K562 (cell line): ENCODE measurements around the gene GRIP1. TPM values are rescaled to one million over a fixed set of nuclear protein-coding genes. Genes with fewer than 3 reads are reported as not detected.

ENCODE experiments used
- ATAC-seq: fragments of 200-7000 bp; cut with Tn5 transposase; 3 replicates; pipeline ENCODE4 v1.9.1; 2020; ENCODE audit warnings: moderate library complexity
- BruUV-seq: library from RNA; stranded (reverse); fragments of 400-500 nt; replicated peaks from 2 replicates; lab custom pipeline; 2021; lab: Mats Ljungman, UMichigan
- CTCF ChIA-PET: fragments of 300-600 bp; formaldehyde crosslinking; extraction: SDS; loops from one replicate; lab custom pipeline; 2021; ENCODE audit warnings: low intra/inter-chr PET ratio; lab: Yijun Ruan, JAX
- POLR2A ChIA-PET: fragments of 300-600, 350-650 bp; sonication (Branson Sonifier 250); formaldehyde crosslinking; extraction: SDS; loops from one replicate; lab custom pipeline; 2021; ENCODE audit warnings: antibody characterized with exemption, inconsistent platforms; lab: Yijun Ruan, JAX
- DNase-seq, 4 experiments: peaks; one replicate each; pipeline versions ENCODE4 v3.0.0 to v3.0.0-alpha.2; 2011 to 2018; ENCODE audit warnings: low spot score in 3 of 4, mixed read lengths in 3 of 4; ENCODE audit errors: extremely low read depth in 1 of 4
- FAIRE-seq: peaks from 2 replicates; lab custom pipeline; 2011; peaks lifted over from hg19 to GRCh38; lab: Jason Lieb, UNC
- H2AFZ ChIP-seq: 2 replicates; pipeline ENCODE4 v1.6.0; 2011; ENCODE audit warnings: low read depth, low read length, control low read depth, inconsistent platforms
- H3K27ac ChIP-seq: fragments of 200-600 bp; 3 replicates; pipeline ENCODE4 v1.8.0; 2011; ENCODE audit warnings: low read depth, mild to moderate bottlenecking, control low read depth, inconsistent platforms, low read length, moderate library complexity, mixed read lengths; ENCODE audit errors: extremely low read depth
- H3K27me3 ChIP-seq, 2 experiments: fragments of 300-600 bp in 1 of 2; 2 replicates in 1 of 2; 3 replicates in 1 of 2; pipeline versions ENCODE4 v1.6.0 to v1.8.0; 2011; ENCODE audit warnings: inconsistent platforms in 2 of 2, low read length in 2 of 2, mild to moderate bottlenecking in 1 of 2, mixed read lengths in 1 of 2, moderate library complexity in 1 of 2; ENCODE audit not compliant: control insufficient read depth in 2 of 2, insufficient read depth in 2 of 2
- H3K36me3 ChIP-seq: fragments of 300-600 bp; 3 replicates; pipeline ENCODE4 v1.8.0; 2011; ENCODE audit warnings: mild to moderate bottlenecking, low read length, inconsistent platforms; ENCODE audit not compliant: control insufficient read depth, insufficient read depth
- H3K4me1 ChIP-seq, 2 experiments: fragments of 200-600 bp in 1 of 2; replicated peaks in 1 of 2; 2 replicates in 1 of 2; 3 replicates in 1 of 2; pipeline versions ENCODE4 v1.5.1 to v1.8.0; 2011; ENCODE audit warnings: inconsistent platforms in 2 of 2, low read length in 2 of 2, mild to moderate bottlenecking in 1 of 2, mixed read lengths in 1 of 2, moderate library complexity in 1 of 2; ENCODE audit not compliant: control insufficient read depth in 2 of 2, insufficient read depth in 2 of 2
- H3K4me2 ChIP-seq: 2 replicates; pipeline ENCODE4 v1.6.1; 2011; ENCODE audit warnings: low read length, control low read depth, inconsistent platforms, mixed read lengths; ENCODE audit not compliant: insufficient read depth
- H3K4me3 ChIP-seq: fragments of 200-600 bp; sonication (generic), shearing (Covaris generic); 2 replicates; pipeline ENCODE4 v1.5.1; 2016; ENCODE audit warnings: control low read depth, inconsistent platforms
- H3K79me2 ChIP-seq: fragments of 200-600 bp; 3 replicates; pipeline ENCODE4 v1.8.0; 2011; ENCODE audit warnings: low read length, inconsistent platforms; ENCODE audit not compliant: control insufficient read depth, insufficient read depth
- H3K9ac ChIP-seq, 2 experiments: 2 replicates each; pipeline versions ENCODE4 v1.6.0 to v1.6.1; 2011; ENCODE audit warnings: low read depth in 2 of 2, low read length in 2 of 2, control low read depth in 1 of 2, inconsistent platforms in 1 of 2, mild to moderate bottlenecking in 1 of 2, mixed read lengths in 1 of 2; ENCODE audit not compliant: insufficient read depth in 1 of 2
- H3K9me1 ChIP-seq: one replicate; pipeline ENCODE4 v1.6.0; 2011; ENCODE audit warnings: inconsistent platforms, mild to moderate bottlenecking, low read length, moderate library complexity; ENCODE audit not compliant: control insufficient read depth, insufficient read depth
- H3K9me3 ChIP-seq: replicated peaks from 2 replicates; pipeline ENCODE4 v1.5.1; 2011; ENCODE audit warnings: low read depth, low read length, inconsistent platforms; ENCODE audit not compliant: control insufficient read depth, insufficient read depth
- H4K20me1 ChIP-seq: replicated peaks from 2 replicates; pipeline ENCODE4 v1.6.1; 2011; ENCODE audit warnings: low read length, inconsistent platforms, mixed read lengths; ENCODE audit not compliant: control insufficient read depth, insufficient read depth
- ARID1B ChIP-seq: fragments of 450-650 bp; IDR thresholded peaks from 2 replicates; pipeline ENCODE4 v1.6.1; 2016; ENCODE audit warnings: antibody characterized with exemption, mild to moderate bottlenecking, inconsistent platforms
- CHCHD3 ChIP-seq: fragments of 250-450 bp; sonication (Bioruptor Pico); IDR thresholded peaks from 2 replicates; pipeline ENCODE4 v2.1.2; 2022; ENCODE audit warnings: mild to moderate bottlenecking
- FOSL1 ChIP-seq: fragments of 200-800 bp; sonication (Bioruptor generic); conservative IDR thresholded peaks from 2 replicates; pipeline ENCODE4 v1.6.1; 2016; ENCODE audit warnings: missing genetic modification characterization, missing compliant biosample characterization
- MAFK ChIP-seq: IDR thresholded peaks from 2 replicates; pipeline ENCODE4 v1.6.1; 2011; ENCODE audit warnings: low read length, improper control_type of control experiment
- NCOA2 ChIP-seq, 2 experiments: fragments of 450-650 bp; IDR thresholded peaks; 2 replicates each; pipeline ENCODE4 v1.6.1; 2018; ENCODE audit warnings: mild to moderate bottlenecking in 2 of 2, moderate library complexity in 1 of 2; ENCODE audit not compliant: partially characterized antibody in 2 of 2
- NFE2L1 ChIP-seq: fragments of 450-650 bp; IDR thresholded peaks from 2 replicates; pipeline ENCODE4 v1.6.1; 2016; ENCODE audit warnings: missing genetic modification characterization, low read depth, mild to moderate bottlenecking, missing compliant biosample characterization, moderate library complexity, borderline replicate concordance
- POLR2AphosphoS5 ChIP-seq: IDR thresholded peaks from 2 replicates; pipeline ENCODE4 v1.6.1; 2011; ENCODE audit warnings: mild to moderate bottlenecking, low read depth, low read length, moderate library complexity; ENCODE audit not compliant: control insufficient read depth, insufficient read depth
- POLR2H ChIP-seq: IDR thresholded peaks from 2 replicates; pipeline ENCODE4 v1.6.1; 2016; ENCODE audit warnings: missing genetic modification characterization, low read depth, mild to moderate bottlenecking, control low read depth, missing compliant biosample characterization, moderate library complexity
- TAF1 ChIP-seq: IDR thresholded peaks from 2 replicates; pipeline ENCODE4 v1.6.1; 2011; ENCODE audit warnings: mild to moderate bottlenecking, low read length, moderate library complexity; ENCODE audit not compliant: insufficient read depth, control insufficient read depth, severe bottlenecking; ENCODE audit errors: extremely low read depth
- ZNF23 ChIP-seq: fragments of 250-450 bp; sonication (Bioruptor Pico); IDR thresholded peaks from 2 replicates; pipeline ENCODE4 v1.4.0; 2020; ENCODE audit warnings: mild to moderate bottlenecking
- in situ Hi-C: fragments of 300-500 bp; cut with MboI; formaldehyde crosslinking; loops from 4 replicates; pipeline ENCODE4 v1.15.0; 2018; ENCODE audit warnings: inconsistent platforms, mixed read lengths
- intact Hi-C: fragments of 100-400 bp; cut with micrococcal nuclease; formaldehyde crosslinking; loops from 2 replicates; pipeline ENCODE4 v1.14.2; 2022
- polyA plus RNA-seq, 8 experiments: library from polyadenylated mRNA; depleted of rRNA in 4 of 8; stranded (reverse) in 5 of 8; unstranded in 3 of 8; fragments of >200 nt; fragmentation: Nextera tagmentation in 2 of 8; fragmentation: Illumina TruSeq in 1 of 8; extraction: Ambion mirVana in 2 of 8; extraction: Trizol in 1 of 8; gene quantifications; 2 replicates each; pipeline versions ENCODE4 v1.2.1 to v1.2.3, GENCODE V29; 2011 to 2014; ENCODE audit warnings: inconsistent platforms in 1 of 8, missing spikeins in 1 of 8
- total RNA-seq, 7 experiments: library from RNA; depleted of rRNA in 6 of 7; stranded (reverse); fragments of >200 nt in 6 of 7; fragmentation: Illumina TruSeq in 2 of 7; extraction: Trizol in 2 of 7; gene quantifications; 2 replicates each; pipeline versions ENCODE4 v1.2.1 to v1.2.3, GENCODE V29; 2011 to 2021; ENCODE audit warnings: low replicate concordance in 1 of 7
- TF ChIP-seq, protein P1 (sequence below): fragments of 450-650 bp; IDR thresholded peaks from 2 replicates; pipeline ENCODE4 v1.6.1; 2017; ENCODE audit warnings: antibody characterized with exemption, mild to moderate bottlenecking
- TF ChIP-seq, protein P2 (sequence below): sonication (generic); formaldehyde crosslinking; IDR thresholded peaks from 2 replicates; pipeline ENCODE4 v1.4.0; 2020; ENCODE audit warnings: mild to moderate bottlenecking, missing genetic modification reagents
- TF ChIP-seq, protein P3 (sequence below): fragments of 450-650 bp; conservative IDR thresholded peaks from 2 replicates; pipeline ENCODE4 v1.6.1; 2016; ENCODE audit warnings: missing genetic modification characterization, low read depth, mild to moderate bottlenecking, missing compliant biosample characterization, moderate library complexity
- TF ChIP-seq, protein P4 (sequence below): fragments of 250-450 bp; sonication (Bioruptor Pico); IDR thresholded peaks from 2 replicates; pipeline ENCODE4 v1.8.0; 2022; ENCODE audit warnings: moderate library complexity, mild to moderate bottlenecking, inconsistent platforms

GRIP1 gene
- total and polyA plus RNA-seq, 9 of the 15 experiments (the other 6 are each of a cell fraction or from before 2014, with no cell fraction given) = 0.28 to 1.2 (median 0.45) TPM

DNA sequence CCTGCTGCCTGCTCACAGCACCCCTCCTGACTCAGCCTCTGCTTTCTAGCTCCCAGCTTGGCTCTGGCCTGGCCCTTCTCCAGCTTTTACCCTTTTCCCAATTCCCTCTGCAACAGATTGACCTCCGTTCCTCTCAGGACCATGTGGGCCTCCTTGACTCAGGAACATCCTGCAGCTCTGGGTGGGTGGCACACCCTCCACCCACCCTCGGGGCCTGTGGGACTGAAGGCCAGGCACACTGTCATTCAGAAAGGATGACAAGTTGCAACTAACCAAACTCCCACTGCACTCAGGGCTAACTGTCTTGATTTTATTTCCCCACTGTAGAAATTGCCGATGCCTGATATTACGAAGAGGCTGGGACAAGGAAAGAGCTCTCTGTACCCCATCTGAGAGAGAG lies 317.2 kb downstream of the GRIP1 start (continued):
- TF ChIP-seq, protein P1, sequence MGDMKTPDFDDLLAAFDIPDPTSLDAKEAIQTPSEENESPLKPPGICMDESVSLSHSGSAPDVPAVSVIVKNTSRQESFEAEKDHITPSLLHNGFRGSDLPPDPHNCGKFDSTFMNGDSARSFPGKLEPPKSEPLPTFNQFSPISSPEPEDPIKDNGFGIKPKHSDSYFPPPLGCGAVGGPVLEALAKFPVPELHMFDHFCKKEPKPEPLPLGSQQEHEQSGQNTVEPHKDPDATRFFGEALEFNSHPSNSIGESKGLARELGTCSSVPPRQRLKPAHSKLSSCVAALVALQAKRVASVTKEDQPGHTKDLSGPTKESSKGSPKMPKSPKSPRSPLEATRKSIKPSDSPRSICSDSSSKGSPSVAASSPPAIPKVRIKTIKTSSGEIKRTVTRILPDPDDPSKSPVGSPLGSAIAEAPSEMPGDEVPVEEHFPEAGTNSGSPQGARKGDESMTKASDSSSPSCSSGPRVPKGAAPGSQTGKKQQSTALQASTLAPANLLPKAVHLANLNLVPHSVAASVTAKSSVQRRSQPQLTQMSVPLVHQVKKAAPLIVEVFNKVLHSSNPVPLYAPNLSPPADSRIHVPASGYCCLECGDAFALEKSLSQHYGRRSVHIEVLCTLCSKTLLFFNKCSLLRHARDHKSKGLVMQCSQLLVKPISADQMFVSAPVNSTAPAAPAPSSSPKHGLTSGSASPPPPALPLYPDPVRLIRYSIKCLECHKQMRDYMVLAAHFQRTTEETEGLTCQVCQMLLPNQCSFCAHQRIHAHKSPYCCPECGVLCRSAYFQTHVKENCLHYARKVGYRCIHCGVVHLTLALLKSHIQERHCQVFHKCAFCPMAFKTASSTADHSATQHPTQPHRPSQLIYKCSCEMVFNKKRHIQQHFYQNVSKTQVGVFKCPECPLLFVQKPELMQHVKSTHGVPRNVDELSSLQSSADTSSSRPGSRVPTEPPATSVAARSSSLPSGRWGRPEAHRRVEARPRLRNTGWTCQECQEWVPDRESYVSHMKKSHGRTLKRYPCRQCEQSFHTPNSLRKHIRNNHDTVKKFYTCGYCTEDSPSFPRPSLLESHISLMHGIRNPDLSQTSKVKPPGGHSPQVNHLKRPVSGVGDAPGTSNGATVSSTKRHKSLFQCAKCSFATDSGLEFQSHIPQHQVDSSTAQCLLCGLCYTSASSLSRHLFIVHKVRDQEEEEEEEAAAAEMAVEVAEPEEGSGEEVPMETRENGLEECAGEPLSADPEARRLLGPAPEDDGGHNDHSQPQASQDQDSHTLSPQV = no peak
- TF ChIP-seq POLR2AphosphoS5 (no peak), TAF1 (no peak), POLR2H (no peak)

DNA sequence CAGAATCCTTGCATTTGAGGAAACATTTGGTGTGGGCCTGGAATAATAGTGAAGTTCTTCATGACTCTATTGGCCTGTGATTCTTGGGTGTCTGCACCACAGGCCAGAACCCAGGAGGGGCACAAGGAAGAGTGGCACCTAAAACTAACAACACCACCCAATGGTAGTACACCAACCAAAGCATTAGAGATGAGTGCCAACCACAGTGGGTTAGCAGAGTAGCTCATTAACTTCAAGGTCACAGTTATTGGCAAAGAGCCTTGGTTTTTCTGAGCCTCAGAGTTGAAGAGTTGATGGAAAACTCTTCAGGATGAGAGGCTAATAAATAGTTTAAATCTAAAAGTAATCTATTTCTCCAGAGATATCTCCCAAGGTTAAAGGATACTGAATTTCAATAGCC lies 319.6 kb downstream of the GRIP1 start:
- Histone ChIP-seq H3K27ac (no peak overlapping the region), H3K9ac (no peak overlapping the region), H3K36me3 (no peaks in the 10 kb centered on the region), H4K20me1 (no peaks in the 10 kb centered on the region), H3K27me3 (peaks cover 5 to 20% of the 10 kb centered on the region in 2 experiments; a peak in 4 of 5 replicates), H3K9me3 (no peaks in the 10 kb centered on the region), H3K79me2 (no peaks in the 10 kb centered on the region), H3K9me1 (no peaks in the 10 kb centered on the region), H3K4me2 (no peak overlapping the region), H3K4me1 (no peaks in the 10 kb centered on the region), H2AFZ (no peak overlapping the region), H3K4me3 (no peak overlapping the region)
- ATAC-seq = no peak
- no peak for DNase-seq
- in situ Hi-C loops = no loop called here
- FAIRE-seq = no peak
- ChIA-PET POLR2A (no interaction called here), CTCF (no interaction called here)
- intact Hi-C loops = loop anchor here (10.0 kb wide), 1 partner anchor 326 kb away; no protein-coding TSS in a partner anchor
- no TSS peak for BruUV-seq
- TF ChIP-seq, protein P2, sequence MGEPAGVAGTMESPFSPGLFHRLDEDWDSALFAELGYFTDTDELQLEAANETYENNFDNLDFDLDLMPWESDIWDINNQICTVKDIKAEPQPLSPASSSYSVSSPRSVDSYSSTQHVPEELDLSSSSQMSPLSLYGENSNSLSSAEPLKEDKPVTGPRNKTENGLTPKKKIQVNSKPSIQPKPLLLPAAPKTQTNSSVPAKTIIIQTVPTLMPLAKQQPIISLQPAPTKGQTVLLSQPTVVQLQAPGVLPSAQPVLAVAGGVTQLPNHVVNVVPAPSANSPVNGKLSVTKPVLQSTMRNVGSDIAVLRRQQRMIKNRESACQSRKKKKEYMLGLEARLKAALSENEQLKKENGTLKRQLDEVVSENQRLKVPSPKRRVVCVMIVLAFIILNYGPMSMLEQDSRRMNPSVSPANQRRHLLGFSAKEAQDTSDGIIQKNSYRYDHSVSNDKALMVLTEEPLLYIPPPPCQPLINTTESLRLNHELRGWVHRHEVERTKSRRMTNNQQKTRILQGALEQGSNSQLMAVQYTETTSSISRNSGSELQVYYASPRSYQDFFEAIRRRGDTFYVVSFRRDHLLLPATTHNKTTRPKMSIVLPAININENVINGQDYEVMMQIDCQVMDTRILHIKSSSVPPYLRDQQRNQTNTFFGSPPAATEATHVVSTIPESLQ = no peak
- TF ChIP-seq FOSL1 (tag) = no peak
- TF ChIP-seq MAFK = no peak
- no peak for TF ChIP-seq ZNF23 (CRISPR knock-in tag)
- TF ChIP-seq, protein P3, sequence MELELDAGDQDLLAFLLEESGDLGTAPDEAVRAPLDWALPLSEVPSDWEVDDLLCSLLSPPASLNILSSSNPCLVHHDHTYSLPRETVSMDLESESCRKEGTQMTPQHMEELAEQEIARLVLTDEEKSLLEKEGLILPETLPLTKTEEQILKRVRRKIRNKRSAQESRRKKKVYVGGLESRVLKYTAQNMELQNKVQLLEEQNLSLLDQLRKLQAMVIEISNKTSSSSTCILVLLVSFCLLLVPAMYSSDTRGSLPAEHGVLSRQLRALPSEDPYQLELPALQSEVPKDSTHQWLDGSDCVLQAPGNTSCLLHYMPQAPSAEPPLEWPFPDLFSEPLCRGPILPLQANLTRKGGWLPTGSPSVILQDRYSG (tag) = no peak
- no peak for TF ChIP-seq NFE2L1 (tag)
- TF ChIP-seq ARID1B = no peak
- TF ChIP-seq, protein P4, sequence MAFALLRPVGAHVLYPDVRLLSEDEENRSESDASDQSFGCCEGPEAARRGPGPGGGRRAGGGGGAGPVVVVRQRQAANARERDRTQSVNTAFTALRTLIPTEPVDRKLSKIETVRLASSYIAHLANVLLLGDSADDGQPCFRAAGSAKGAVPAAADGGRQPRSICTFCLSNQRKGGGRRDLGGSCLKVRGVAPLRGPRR (CRISPR knock-in tag) = no peak
- TF ChIP-seq NCOA2 (IDR thresholded peaks at IDR 0.05; ENCODE audit: partially characterized antibody in 2 of 2) = no peak
- no peak for TF ChIP-seq CHCHD3 (CRISPR knock-in tag)
